Lung (tissue), 16 donors: ENCODE measurements around the gene CAMK1. TPM values are rescaled to one million over a fixed set of nuclear protein-coding genes. Genes with fewer than 3 reads are reported as not detected.

Source experiments
- ATAC-seq: fragments of 200-7000 bp; cut with Tn5 transposase; one replicate; pipeline ENCODE4 v1.9.1; 2020; ENCODE audit warnings: moderate number of reproducible peaks; ENCODE audit not compliant: insufficient read depth, low FRiP score
- DNase-seq, 3 donors: peaks; one replicate each; pipeline ENCODE4 v3.0.0-alpha.2; 2013 to 2017
- H3K27ac ChIP-seq, 2 donors: one replicate each; pipeline ENCODE4 v1.5.1; 2013; ENCODE audit warnings: mild to moderate bottlenecking in 2 of 2, moderate library complexity in 2 of 2, control low read depth in 1 of 2, inconsistent platforms in 1 of 2, low read depth in 1 of 2, low read length in 1 of 2
- H3K27me3 ChIP-seq, 3 donors: one replicate each; pipeline ENCODE4 v1.5.1; 2013; ENCODE audit warnings: low read length in 2 of 3; ENCODE audit not compliant: control insufficient read depth in 3 of 3, insufficient read depth in 3 of 3
- H3K36me3 ChIP-seq, 4 donors: one replicate each; pipeline ENCODE4 v1.5.1; 2013; ENCODE audit warnings: low read length in 4 of 4, mild to moderate bottlenecking in 1 of 4, moderate library complexity in 1 of 4; ENCODE audit not compliant: control insufficient read depth in 4 of 4, insufficient read depth in 4 of 4
- H3K4me1 ChIP-seq, 5 donors: one replicate each; pipeline ENCODE4 v1.5.1; 2013; ENCODE audit warnings: low read length in 5 of 5, mild to moderate bottlenecking in 2 of 5, moderate library complexity in 1 of 5; ENCODE audit not compliant: control insufficient read depth in 5 of 5, insufficient read depth in 5 of 5
- H3K4me3 ChIP-seq: one replicate; pipeline ENCODE4 v1.5.1; 2013; ENCODE audit warnings: mild to moderate bottlenecking, control low read depth, moderate library complexity
- H3K9ac ChIP-seq, 2 donors: one replicate each; pipeline ENCODE4 v1.5.1; 2013; ENCODE audit warnings: low read length in 2 of 2, control low read depth in 1 of 2; ENCODE audit not compliant: insufficient read depth in 1 of 2
- H3K9me3 ChIP-seq, 4 donors: one replicate each; pipeline ENCODE4 v1.5.1; 2013; ENCODE audit warnings: low read length in 3 of 4, mild to moderate bottlenecking in 1 of 4, moderate library complexity in 1 of 4; ENCODE audit not compliant: control insufficient read depth in 4 of 4, insufficient read depth in 3 of 4
- WGBS, 2 donors: extraction: QIAGEN DNeasy Blood & Tissue Kit; methylation state at CpG; one replicate each; pipeline ENCODE4 v1.1.7; 2013; 5-methylcytosine and 5-hydroxymethylcytosine counted together
- long read RNA-seq, 5 donors: transcript quantifications; one replicate each; lab custom pipeline, GENCODE V29; 2026
- polyA plus RNA-seq, 2 donors: library from polyadenylated mRNA; stranded (reverse); fragments of 200-250 nt; gene quantifications; one replicate each; pipeline ENCODE4 v1.2.1, GENCODE V29; 2013
- total RNA-seq, 2 donors: library from RNA; depleted of rRNA in 1 of 2; stranded (reverse); fragments of >200 nt in 1 of 2; gene quantifications; one replicate each; pipeline ENCODE4 v1.2.1, GENCODE V29; 2014 to 2021
- TF ChIP-seq, protein P1 (sequence below): IDR thresholded peaks from 2 replicates; pipeline ENCODE4 v1.5.1; 2012; ENCODE audit warnings: mild to moderate bottlenecking; ENCODE audit errors: control extremely low read depth, extremely low read depth
- donor health status: control.
- donor health status: control.
- donor health status: Bipolar disorder and iron deficiency.
- donor health status: healthy.
- donor health status: DM: yes; HTN: yes; CAD: no.

CAMK1 gene
- total RNA-seq (10 to 100 TPM; 21.7 to 35.0 TPM), polyA plus RNA-seq (10 to 100 TPM; 30.5 to 43.9 TPM)
- long read RNA-seq, donor 1, partial matches to known transcripts = 0 of 8 reads
- long read RNA-seq, donor 1, other reads (novel, unspliced or antisense) = 0 of 8 reads
- long read RNA-seq, donor 2, partial matches to known transcripts = 8 of 10 reads
- long read RNA-seq, donor 2, other reads (novel, unspliced or antisense) = 0 of 10 reads
- long read RNA-seq, donor 3, partial matches to known transcripts = 0 of 4 reads
- long read RNA-seq, donor 3, other reads (novel, unspliced or antisense) = 0 of 4 reads
- long read RNA-seq, donor 4, partial matches to known transcripts = 8 of 10 reads
- long read RNA-seq, donor 4, other reads (novel, unspliced or antisense) = 0 of 10 reads
- long read RNA-seq, donor 5, transcript CAMK1-201 (12 exons, 1,488 nt) = major isoform, 7 of 8 reads
- long read RNA-seq, donor 5, partial matches to known transcripts = 0 of 8 reads
- long read RNA-seq, donor 5, other reads (novel, unspliced or antisense) = 0 of 8 reads

DNA sequence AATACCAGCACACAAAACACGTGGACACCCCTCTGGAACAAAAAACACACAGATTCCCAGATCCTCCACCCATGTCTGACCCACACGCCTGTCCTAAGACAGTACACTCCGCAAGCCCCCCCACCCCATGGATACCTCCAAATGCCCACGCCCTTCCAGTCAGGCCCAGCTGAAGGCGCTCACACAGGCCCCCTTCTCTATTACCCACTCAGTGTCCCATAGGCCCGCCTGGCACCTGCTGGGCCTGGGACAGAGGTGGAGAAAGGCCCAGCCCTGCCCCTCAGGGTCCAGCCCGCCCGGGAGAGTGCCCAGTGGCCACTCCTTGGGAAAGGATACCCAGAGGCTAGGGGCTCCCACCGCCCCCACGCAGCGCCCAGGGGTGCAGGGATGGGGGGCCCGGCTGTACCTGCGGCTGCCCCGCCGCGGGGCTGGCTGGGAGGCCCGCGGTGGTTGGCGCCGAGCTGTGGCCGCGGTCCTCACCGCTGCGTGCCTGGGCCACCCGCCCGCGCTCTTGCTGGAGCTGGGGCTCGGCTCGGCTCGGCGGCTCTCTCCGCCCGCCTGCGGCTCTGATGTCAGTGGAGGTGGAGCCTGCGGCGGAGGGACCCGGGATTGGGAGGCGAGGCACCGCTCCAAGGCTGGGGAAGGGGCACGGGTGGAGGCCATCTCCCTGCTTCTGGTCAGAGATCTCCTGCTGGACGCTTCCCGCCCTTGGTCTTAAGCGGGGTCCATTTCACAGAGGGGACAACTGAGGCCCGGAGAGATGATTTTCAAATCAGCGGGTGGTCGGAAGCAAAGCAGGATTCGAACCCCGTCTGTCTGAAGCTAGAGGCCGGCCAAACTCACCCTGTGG, at the start of gene CAMK1:
TSS of gene CAMK1 (minus strand) at position 522 of the 850 bp plus-strand sequence. CDS start 2,198 bp downstream, outside the sequence.
- Histone ChIP-seq H3K9ac (peak within 1 kb of the TSS; percentile 46 to 54), H3K36me3 (peaks cover 0 to 7% (median 6%) of the 10 kb centered on the region in 4 donors), H3K4me3 (peak within 1 kb of the TSS; percentile 66), H3K9me3 (no peaks in the 10 kb centered on the region), H3K27ac (peak within 1 kb of the TSS; percentile 57 to 87), H3K27me3 (no peaks in the 10 kb centered on the region), H3K4me1 (peaks cover 0 to 31% (median 5%) of the 10 kb centered on the region in 5 donors)
- peak; percentile 85 to 89 (median 88) for DNase-seq
- WGBS, 2 donors = 6 to 13% methylated on average over 43 to 49 of the region's 49 CpGs
- peak; percentile 94 for ATAC-seq
- TF ChIP-seq, protein P1, sequence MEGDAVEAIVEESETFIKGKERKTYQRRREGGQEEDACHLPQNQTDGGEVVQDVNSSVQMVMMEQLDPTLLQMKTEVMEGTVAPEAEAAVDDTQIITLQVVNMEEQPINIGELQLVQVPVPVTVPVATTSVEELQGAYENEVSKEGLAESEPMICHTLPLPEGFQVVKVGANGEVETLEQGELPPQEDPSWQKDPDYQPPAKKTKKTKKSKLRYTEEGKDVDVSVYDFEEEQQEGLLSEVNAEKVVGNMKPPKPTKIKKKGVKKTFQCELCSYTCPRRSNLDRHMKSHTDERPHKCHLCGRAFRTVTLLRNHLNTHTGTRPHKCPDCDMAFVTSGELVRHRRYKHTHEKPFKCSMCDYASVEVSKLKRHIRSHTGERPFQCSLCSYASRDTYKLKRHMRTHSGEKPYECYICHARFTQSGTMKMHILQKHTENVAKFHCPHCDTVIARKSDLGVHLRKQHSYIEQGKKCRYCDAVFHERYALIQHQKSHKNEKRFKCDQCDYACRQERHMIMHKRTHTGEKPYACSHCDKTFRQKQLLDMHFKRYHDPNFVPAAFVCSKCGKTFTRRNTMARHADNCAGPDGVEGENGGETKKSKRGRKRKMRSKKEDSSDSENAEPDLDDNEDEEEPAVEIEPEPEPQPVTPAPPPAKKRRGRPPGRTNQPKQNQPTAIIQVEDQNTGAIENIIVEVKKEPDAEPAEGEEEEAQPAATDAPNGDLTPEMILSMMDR = no peak

DNA sequence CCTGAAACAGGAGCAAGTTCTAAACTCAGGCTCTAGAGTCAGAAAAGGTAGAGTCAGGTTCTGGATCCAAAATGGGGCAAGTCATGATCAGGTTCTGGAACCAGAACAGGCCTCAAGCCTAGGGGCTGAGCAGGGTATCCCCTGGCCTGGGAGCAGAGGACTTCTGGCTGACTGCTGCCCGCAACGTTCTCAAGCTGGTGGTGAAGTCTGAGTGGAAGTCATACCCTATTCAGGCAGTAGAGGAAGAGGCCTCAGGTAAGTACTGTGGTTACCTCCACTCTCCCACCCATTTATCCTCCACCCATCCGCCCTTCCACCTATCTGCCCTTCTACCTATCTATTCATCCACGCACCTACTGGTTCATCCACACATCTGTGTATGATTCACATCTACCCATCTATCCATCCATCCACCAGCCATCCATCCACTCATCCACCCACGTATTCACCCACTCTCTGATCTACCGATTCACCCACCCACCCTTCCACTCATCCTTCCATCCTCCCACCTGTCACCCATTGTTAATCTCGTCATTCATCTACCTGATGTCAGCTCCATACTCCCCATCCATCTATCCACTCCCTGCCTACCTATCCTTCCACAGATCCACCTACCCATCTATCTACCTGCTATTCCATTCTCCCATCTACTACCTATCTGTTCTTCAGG, 49.1 kb upstream of the CAMK1 start:
- no peak overlapping the region for H3K4me3 ChIP-seq
- TF ChIP-seq, protein P1 = no peak
- no peaks in the 10 kb centered on the region for H3K27me3 ChIP-seq
- H3K27ac ChIP-seq = no peak overlapping the region
- no peaks in the 10 kb centered on the region for H3K9me3 ChIP-seq
- DNase-seq (no peak), ATAC-seq (no peak)
- WGBS, 2 donors = 81 to 95% methylated on average over 6 to 7 of the region's 7 CpGs
- H3K4me1 ChIP-seq = no peaks in the 10 kb centered on the region
- no peak overlapping the region for H3K9ac ChIP-seq
- H3K36me3 ChIP-seq = peaks cover 0 to 11% (median 4%) of the 10 kb centered on the region in 4 donors

DNA sequence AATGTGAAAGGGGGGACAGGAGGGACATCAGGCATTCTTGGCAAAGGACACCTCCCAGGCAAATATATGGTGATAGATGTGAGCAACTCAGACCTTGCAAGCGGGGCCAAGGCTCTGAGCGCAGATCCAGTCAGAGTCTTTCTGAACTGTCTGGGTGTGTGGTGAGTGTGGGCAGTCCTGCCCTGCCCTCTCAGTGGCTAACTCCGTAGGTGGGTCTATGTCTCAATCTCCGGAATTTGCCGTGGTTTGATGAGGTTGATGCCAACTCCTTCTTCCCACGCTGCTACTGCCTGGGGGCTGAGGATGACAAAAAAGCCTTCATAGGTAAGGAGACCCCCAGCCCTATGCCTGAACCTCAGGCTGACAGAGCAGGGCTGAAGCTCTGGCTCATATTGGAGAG, 47.7 kb upstream of the CAMK1 start:
- Histone ChIP-seq H3K36me3 (peaks cover 0 to 18% (median 8%) of the 10 kb centered on the region in 4 donors), H3K9me3 (no peaks in the 10 kb centered on the region), H3K4me1 (no peaks in the 10 kb centered on the region), H3K9ac (no peak overlapping the region), H3K4me3 (no peak overlapping the region), H3K27ac (no peak overlapping the region), H3K27me3 (no peaks in the 10 kb centered on the region)
- 82 to 84% methylated on average over 6 of the region's 6 CpGs for WGBS, 2 donors
- no peak for ATAC-seq
- TF ChIP-seq, protein P1 = no peak
- DNase-seq = no peak
